CD4-positive, alpha-beta T cell treated with Interleukin-6 for 4 hours (primary cell): ENCODE data around the gene ZNF571.

Source experiments
- DNase-seq: peaks from one replicate; pipeline ENCODE4 v3.0.0-alpha.2; 2020; ENCODE audit warnings: mixed read lengths

Gene ZNF571

DNA sequence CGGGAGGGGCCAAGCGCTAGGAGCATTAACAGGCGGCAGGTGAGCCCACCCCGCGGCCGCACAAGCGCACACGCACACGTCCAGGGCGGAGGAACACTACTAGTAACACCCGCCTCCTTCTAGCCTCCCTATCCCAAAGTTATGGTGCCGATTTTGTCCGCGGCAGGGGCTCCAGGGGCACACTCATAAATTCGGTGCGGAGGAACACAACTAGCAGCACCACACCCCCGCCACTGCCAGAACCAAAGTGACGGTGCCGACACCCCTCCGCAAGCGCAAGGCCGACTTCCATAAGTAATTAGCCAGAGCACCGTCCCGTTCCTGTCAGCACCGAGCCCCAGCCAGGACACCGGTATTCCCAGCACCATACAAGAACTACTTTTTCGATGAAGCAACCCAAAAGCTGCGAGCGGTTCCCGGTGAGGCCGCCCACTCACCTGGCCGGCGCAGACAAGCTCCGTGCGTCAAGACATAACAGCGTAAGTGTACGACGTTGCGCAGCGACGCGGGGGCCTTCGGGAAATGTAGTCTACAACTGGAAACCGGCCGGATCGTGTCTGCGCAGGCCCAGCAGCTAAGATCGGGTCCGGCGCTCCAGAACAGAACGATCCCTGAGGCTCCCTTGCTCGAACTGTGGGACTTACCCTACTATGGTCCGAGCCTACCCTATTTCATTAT is at the start of gene ZNF571, which contains the start of gene ZNF540:
TSS of gene ZNF571 (minus strand) at position 489 of the 678 bp plus-strand sequence. CDS start 8,116 bp downstream, outside the sequence.
TSS of gene ZNF540 (plus strand) at position 573 of the 678 bp plus-strand sequence. CDS start 3,572 bp downstream, outside the sequence.
- DNase-seq = peak; percentile 94

DNA sequence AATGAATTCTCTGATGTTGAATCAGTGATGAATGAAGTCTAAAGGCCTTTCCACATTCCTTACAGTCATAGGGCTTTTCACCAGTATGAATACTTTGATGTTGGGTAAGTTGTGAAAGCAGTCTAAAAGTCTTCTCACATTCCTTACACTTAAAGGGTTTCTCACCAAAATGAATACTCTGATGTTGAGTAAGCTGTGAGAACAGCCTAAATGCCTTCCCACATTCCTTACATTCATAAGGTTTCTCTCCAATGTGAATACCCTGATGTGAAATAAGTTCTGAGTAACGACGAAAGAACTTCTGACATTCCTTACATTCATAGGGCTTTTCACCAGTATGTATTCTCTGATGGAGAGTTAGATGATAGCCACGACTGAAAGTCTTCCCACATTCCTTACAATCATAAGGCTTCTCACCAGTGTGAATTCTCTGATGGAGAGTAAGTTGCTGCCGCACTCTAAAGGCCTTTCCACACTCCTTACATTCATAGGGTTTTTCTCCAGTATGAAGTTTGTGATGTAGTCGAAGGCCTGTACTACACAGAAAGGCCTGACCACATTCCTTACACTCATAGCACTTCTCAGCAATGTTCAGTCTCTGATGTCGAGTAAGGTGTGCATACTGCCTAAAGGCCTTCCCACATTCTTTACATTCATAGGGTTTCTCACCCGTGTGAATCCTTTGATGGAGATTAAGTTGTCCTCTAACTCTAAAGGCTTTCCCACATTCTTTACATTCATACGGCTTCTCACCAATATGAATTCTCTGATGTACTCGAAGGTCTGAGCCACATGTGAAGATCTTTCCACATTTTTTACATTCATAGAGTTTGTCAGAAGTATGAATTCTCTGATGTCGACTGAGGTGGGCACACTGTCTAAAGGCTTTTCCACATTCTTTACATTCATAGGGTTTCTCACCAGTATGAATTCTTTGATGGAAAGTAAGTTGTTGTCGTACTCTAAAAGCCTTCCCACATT is 40.8 kb upstream of the ZNF571 start:
- DNase-seq = no peak

GRCh38 chr19:37594982-37595382 is 390 bp upstream of the ZNF571 start:
- peak; percentile 62 for DNase-seq

- DNase-seq = no peak
Observed at GRCh38 chr19:37593996-37594303, 642 bp downstream of the ZNF571 start.

GRCh38 chr19:37583340-37583739 is 11.3 kb downstream of the ZNF571 start:
- DNase-seq = no peak

DNA sequence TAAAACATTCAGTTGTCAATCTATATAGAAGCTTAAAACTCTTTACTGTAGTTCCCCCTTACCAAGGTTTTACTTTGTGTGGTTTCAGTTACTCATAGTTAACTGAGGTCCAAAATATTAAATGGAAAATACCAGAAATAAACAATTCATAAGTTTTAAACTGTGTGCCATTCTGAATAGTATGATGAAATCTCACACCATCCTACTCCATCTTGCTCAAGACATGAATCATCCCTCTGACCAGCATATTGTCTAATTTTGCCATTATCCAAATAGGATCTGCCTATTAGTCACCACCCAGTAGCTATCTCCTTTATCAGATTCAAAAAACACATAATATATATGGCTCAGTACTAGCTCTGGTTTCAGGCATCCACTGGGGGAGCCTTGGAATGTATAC is 22.4 kb downstream of the ZNF571 start:
- DNase-seq = no peak

DNA sequence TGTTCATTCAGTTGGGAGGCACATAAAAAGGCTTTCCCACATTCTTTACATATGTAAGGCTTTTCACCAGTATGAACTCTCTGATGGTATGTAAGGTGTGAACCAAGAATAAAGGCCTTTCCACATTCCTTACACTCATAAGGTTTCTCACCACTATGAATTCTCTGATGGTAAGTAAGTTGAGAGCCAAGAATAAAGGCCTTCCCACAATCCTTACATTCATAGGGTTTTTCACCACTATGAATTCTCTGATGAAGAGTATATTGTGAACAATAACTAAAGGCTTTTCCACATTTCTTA is 29.3 kb downstream of the ZNF571 start:
- no peak for DNase-seq

DNA sequence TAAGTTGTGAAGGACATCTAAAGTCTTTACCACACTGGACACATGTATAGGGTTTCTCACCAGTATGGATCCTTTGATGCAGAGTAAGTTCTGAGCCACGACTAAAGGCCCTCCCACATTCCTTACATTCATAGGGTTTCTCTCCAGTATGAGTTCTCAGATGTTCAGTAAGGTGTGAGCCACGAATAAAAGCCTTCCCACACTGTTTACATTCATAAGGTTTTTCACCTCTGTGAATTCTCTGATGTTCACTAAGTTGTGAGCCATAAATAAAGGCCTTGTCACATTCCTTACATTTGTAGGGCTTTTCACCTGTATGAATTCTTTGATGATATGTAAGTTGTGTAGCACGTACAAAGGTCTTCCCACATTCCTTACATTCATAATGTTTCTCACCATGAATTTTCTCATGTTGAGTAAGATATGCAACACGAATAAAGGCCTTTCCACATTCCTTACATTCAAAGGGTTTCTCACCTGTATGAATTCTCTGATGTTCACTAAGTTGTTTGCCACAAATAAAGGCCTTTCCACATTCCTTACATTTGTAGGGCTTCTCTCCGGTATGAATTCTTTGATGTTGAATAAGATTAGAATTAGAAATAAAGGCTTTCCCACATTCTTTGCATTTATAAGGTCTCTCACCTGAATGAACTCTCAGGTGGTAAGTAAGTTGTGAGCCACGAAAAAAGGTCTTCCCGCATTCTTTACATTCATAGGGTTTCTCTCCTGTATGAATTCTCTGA is 29.8 kb downstream of the ZNF571 start:
- DNase-seq = no peak

- DNase-seq = no peak
Observed at GRCh38 chr19:37563518-37563917, 31.1 kb downstream of the ZNF571 start.

GRCh38 chr19:37551129-37551993 is 43.2 kb downstream of the ZNF571 start:
- DNase-seq = peak; percentile 33

DNA sequence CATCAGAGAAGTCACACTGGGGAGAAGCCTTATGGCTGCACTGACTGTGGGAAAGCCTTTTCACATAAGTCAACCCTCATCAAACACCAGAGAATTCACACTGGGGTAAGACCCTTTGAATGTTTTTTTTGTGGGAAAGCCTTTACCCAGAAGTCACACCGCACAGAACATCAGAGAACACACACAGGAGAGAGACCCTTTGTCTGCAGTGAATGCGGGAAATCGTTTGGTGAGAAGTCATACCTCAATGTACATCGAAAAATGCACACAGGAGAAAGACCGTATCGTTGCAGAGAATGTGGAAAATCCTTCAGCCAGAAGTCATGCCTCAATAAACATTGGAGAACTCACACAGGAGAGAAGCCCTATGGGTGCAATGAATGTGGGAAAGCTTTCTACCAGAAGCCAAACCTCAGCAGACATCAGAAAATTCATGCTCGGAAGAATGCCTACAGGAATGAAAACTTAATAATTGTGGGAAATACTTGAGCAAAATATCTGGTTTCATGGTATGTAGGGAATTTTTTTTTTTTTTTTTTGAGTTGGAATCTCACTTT is 57.1 kb downstream of the ZNF571 start:
- DNase-seq = no peak

DNA sequence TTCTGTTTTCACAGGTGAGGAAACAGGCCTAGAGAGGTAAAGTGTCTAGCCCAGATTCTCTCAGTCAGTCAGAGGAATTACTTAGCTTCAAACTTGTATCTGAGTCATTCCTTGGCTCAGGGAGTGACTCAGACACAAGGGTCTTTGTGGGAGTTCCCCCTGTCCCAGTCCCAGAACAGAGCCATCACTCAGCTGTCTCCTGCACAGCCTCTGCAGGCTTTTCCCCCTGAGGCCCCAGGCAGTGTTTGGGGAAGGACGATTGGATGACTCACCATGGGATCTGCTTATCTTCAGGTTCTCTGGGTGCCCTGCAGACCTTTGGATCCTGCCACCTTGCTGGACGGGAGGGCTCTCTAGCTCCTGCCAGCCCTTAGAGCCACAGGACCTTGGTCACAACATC is 74.7 kb downstream of the ZNF571 start:
- no peak for DNase-seq
